ENCODE measurements around the gene CDH26. TPM values are rescaled to one million over a fixed set of nuclear protein-coding genes. Genes with fewer than 3 reads are reported as not detected.

The CDH26 gene
- total and polyA plus RNA-seq, 2 experiments from 2014 or later = 2.0 TPM

DNA sequence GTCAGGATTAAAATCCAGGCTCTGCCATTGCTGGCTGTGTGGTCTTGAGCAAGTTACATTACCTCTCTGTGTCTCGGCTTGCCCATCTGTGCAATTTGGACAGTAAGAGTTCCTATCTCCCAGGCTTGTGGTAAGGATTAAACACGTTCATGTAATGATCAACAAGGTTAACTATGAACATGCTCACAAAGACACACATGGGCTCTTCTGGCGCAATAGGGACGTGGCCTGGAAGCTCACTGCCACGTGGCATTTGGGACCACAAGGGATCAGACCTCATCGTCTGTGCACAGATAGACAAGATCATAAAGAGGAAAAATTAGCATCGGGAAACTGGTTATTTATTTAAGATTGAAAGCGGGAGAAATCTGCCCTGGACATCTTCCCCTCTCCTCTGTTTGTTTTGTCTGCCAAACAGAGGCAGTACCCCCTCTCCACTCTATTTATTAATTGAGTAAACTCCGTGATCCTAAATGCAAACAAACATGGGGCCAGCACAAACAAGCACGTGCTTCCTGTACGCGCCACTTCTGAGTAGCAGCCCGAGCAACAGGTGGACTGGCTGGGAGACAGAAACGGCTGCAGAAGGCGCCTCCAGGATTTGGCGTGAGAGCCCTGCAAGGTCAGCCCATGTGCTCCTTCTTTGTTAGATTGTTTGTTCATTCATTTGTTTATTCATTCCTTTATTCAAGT lies 95.0 kb downstream of the CDH26 start:
- no peaks in the 10 kb centered on the region for H3K79me2 ChIP-seq (replicated peaks; ENCODE audit: insufficient read depth)
- H3K4me3 ChIP-seq = no peak overlapping the region
- H3K4me1 ChIP-seq (ENCODE audit: insufficient read depth) = peaks cover 6% of the 10 kb centered on the region
- DNase-seq (ENCODE audit: low spot score) = no peak
- H3K4me1 Mint-ChIP-seq = peaks cover 8% of the 10 kb centered on the region
- no peaks in the 10 kb centered on the region for H3K9me2 ChIP-seq (ENCODE audit: insufficient read depth)
- H2AFZ ChIP-seq = no peak overlapping the region
- no peaks in the 10 kb centered on the region; the same call in 1 of the 3 replicates for H3K9me3 Mint-ChIP-seq
- H3K27me3 Mint-ChIP-seq (ENCODE audit: insufficient read depth, low read depth, poor library complexity) = peaks cover 12% of the 10 kb centered on the region
- no peak overlapping the region for H3K27ac ChIP-seq (ENCODE audit: low read depth)
- H3K4me2 ChIP-seq = no peak overlapping the region
- no peaks in the 10 kb centered on the region for H3F3A ChIP-seq (replicated peaks; ENCODE audit: low read depth)
- no peak overlapping the region for H3K27ac Mint-ChIP-seq
- H3K36me3 Mint-ChIP-seq (ENCODE audit: low read depth) = no peaks in the 10 kb centered on the region
- H3K27me3 ChIP-seq (ENCODE audit: insufficient read depth) = no peaks in the 10 kb centered on the region
- ATAC-seq = no peak
- no peaks in the 10 kb centered on the region for H3K36me3 ChIP-seq (ENCODE audit: insufficient read depth)
- TF ChIP-seq CREB1 (CRISPR knock-in tag; IDR thresholded peaks at IDR 0.05; ENCODE audit: low read depth) = no peak
- no peak for TF ChIP-seq STAT1 (IDR thresholded peaks at IDR 0.05; ENCODE audit: unreplicated experiment)
- no peak for TF ChIP-seq ZNF331 (CRISPR knock-in tag; IDR thresholded peaks at IDR 0.05; ENCODE audit: low read depth)
- TF ChIP-seq, protein P1, sequence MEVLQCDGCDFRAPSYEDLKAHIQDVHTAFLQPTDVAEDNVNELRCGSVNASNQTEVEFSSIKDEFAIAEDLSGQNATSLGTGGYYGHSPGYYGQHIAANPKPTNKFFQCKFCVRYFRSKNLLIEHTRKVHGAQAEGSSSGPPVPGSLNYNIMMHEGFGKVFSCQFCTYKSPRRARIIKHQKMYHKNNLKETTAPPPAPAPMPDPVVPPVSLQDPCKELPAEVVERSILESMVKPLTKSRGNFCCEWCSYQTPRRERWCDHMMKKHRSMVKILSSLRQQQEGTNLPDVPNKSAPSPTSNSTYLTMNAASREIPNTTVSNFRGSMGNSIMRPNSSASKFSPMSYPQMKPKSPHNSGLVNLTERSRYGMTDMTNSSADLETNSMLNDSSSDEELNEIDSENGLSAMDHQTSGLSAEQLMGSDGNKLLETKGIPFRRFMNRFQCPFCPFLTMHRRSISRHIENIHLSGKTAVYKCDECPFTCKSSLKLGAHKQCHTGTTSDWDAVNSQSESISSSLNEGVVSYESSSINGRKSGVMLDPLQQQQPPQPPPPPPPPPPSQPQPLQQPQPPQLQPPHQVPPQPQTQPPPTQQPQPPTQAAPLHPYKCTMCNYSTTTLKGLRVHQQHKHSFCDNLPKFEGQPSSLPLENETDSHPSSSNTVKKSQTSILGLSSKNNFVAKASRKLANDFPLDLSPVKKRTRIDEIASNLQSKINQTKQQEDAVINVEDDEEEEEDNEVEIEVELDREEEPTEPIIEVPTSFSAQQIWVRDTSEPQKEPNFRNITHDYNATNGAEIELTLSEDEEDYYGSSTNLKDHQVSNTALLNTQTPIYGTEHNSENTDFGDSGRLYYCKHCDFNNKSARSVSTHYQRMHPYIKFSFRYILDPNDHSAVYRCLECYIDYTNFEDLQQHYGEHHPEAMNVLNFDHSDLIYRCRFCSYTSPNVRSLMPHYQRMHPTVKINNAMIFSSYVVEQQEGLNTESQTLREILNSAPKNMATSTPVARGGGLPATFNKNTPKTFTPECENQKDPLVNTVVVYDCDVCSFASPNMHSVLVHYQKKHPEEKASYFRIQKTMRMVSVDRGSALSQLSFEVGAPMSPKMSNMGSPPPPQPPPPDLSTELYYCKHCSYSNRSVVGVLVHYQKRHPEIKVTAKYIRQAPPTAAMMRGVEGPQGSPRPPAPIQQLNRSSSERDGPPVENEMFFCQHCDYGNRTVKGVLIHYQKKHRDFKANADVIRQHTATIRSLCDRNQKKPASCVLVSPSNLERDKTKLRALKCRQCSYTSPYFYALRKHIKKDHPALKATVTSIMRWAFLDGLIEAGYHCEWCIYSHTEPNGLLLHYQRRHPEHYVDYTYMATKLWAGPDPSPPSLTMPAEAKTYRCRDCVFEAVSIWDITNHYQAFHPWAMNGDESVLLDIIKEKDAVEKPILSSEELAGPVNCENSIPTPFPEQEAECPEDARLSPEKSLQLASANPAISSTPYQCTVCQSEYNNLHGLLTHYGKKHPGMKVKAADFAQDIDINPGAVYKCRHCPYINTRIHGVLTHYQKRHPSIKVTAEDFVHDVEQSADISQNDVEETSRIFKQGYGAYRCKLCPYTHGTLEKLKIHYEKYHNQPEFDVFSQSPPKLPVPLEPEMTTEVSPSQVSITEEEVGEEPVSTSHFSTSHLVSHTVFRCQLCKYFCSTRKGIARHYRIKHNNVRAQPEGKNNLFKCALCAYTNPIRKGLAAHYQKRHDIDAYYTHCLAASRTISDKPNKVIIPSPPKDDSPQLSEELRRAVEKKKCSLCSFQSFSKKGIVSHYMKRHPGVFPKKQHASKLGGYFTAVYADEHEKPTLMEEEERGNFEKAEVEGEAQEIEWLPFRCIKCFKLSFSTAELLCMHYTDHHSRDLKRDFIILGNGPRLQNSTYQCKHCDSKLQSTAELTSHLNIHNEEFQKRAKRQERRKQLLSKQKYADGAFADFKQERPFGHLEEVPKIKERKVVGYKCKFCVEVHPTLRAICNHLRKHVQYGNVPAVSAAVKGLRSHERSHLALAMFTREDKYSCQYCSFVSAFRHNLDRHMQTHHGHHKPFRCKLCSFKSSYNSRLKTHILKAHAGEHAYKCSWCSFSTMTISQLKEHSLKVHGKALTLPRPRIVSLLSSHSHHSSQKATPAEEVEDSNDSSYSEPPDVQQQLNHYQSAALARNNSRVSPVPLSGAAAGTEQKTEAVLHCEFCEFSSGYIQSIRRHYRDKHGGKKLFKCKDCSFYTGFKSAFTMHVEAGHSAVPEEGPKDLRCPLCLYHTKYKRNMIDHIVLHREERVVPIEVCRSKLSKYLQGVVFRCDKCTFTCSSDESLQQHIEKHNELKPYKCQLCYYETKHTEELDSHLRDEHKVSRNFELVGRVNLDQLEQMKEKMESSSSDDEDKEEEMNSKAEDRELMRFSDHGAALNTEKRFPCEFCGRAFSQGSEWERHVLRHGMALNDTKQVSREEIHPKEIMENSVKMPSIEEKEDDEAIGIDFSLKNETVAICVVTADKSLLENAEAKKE (CRISPR knock-in tag; IDR thresholded peaks at IDR 0.05) = no peak
- TF ChIP-seq JUNB (IDR thresholded peaks at IDR 0.05; ENCODE audit: unreplicated experiment) = no peak
- TF ChIP-seq, protein P2, sequence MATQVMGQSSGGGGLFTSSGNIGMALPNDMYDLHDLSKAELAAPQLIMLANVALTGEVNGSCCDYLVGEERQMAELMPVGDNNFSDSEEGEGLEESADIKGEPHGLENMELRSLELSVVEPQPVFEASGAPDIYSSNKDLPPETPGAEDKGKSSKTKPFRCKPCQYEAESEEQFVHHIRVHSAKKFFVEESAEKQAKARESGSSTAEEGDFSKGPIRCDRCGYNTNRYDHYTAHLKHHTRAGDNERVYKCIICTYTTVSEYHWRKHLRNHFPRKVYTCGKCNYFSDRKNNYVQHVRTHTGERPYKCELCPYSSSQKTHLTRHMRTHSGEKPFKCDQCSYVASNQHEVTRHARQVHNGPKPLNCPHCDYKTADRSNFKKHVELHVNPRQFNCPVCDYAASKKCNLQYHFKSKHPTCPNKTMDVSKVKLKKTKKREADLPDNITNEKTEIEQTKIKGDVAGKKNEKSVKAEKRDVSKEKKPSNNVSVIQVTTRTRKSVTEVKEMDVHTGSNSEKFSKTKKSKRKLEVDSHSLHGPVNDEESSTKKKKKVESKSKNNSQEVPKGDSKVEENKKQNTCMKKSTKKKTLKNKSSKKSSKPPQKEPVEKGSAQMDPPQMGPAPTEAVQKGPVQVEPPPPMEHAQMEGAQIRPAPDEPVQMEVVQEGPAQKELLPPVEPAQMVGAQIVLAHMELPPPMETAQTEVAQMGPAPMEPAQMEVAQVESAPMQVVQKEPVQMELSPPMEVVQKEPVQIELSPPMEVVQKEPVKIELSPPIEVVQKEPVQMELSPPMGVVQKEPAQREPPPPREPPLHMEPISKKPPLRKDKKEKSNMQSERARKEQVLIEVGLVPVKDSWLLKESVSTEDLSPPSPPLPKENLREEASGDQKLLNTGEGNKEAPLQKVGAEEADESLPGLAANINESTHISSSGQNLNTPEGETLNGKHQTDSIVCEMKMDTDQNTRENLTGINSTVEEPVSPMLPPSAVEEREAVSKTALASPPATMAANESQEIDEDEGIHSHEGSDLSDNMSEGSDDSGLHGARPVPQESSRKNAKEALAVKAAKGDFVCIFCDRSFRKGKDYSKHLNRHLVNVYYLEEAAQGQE (IDR thresholded peaks at IDR 0.05; ENCODE audit: unreplicated experiment) = no peak
- no peak for TF ChIP-seq POLR2AphosphoS5 (IDR thresholded peaks at IDR 0.05; ENCODE audit: low read depth)
- TF ChIP-seq EZH2 (IDR thresholded peaks at IDR 0.05; ENCODE audit: low read depth, unreplicated experiment) = no peak
- H4K20me1 ChIP-seq (replicated peaks; ENCODE audit: insufficient read depth) = no peaks in the 10 kb centered on the region
- H3K4me3 Mint-ChIP-seq = no peak overlapping the region
